Measurements from ENCODE around the gene FSCB. TPM values are rescaled to one million over a fixed set of nuclear protein-coding genes. Genes with fewer than 3 reads are reported as not detected.

FSCB gene
- total and polyA plus RNA-seq, 2 of the 4 experiments (the other 2 are of a cell fraction) = under 0.01 TPM; not detected in 1

- in situ Hi-C loops (cut with MboI; ENCODE audit: low sequenced_read_pairs) = no loop called here
- H2AK9ac ChIP-seq (replicated peaks; ENCODE audit: low read depth, low read length, poor library complexity) = no peak overlapping the region
Observed at GRCh38 chr14:44528180-44528579, 21.1 kb upstream of the FSCB start.

More at GRCh38 chr14:44528180-44528579, 21.1 kb upstream of the FSCB start:
- Histone ChIP-seq H3K79me1 (ENCODE audit: low read depth in 1 of 2, low read length in 2 of 2) (no peaks in the 10 kb centered on the region), H3K27ac (ENCODE audit: insufficient read depth, low read length) (no peak overlapping the region), H3K9ac (ENCODE audit: low read depth, low read length) (no peak overlapping the region), H2BK120ac (ENCODE audit: low read depth, low read length) (no peak overlapping the region), H3K56ac (ENCODE audit: extremely low read depth, insufficient read depth, low read length) (no peak overlapping the region), H2AFZ (replicated peaks; ENCODE audit: low read length, poor library complexity) (no peak overlapping the region), H3K4ac (ENCODE audit: low read depth, low read length) (no peak overlapping the region), H3K4me1 (ENCODE audit: control insufficient read depth, insufficient read depth, low read length) (no peaks in the 10 kb centered on the region), H4K91ac (ENCODE audit: insufficient read depth, low read depth, low read length) (no peak overlapping the region), H3K14ac (replicated peaks; ENCODE audit: low read depth, low read length) (no peak overlapping the region), H3K36me3 (ENCODE audit: control insufficient read depth, insufficient read depth, low read length) (no peaks in the 10 kb centered on the region), H3K4me2 (ENCODE audit: low read depth, low read length) (no peak overlapping the region), H3K18ac (ENCODE audit: low read depth, low read length) (no peak overlapping the region), H4K8ac (ENCODE audit: low read depth in 2 of 2, low read length in 2 of 2) (no peak overlapping the region), H4K5ac (ENCODE audit: low read depth, low read length) (no peak overlapping the region), H2BK20ac (ENCODE audit: low read depth, low read length) (no peak overlapping the region), H3K9me3 (ENCODE audit: control insufficient read depth, insufficient read depth, low read length) (0 out of 2 replicates have a peak, but pooled peaks cover 2% of the 10 kb centered on the region), H2BK5ac (ENCODE audit: low read depth, low read length, poor library complexity, severe bottlenecking) (no peak overlapping the region), H3K4me3 (ENCODE audit: insufficient read depth, low read depth, low read length) (no peak overlapping the region), H3K23ac (ENCODE audit: low read depth, low read length) (no peak overlapping the region), H2BK15ac (ENCODE audit: low read depth, low read length) (no peak overlapping the region), H3K9me1 (ENCODE audit: insufficient read depth, low read length) (no peaks in the 10 kb centered on the region), H3K27me3 (ENCODE audit: control insufficient read depth, insufficient read depth, low read length) (no peaks in the 10 kb centered on the region), H2AK5ac (ENCODE audit: low read depth, low read length) (no peak overlapping the region), H4K20me1 (ENCODE audit: insufficient read depth, low read length) (no peaks in the 10 kb centered on the region)
- DNase-seq (no peak), ATAC-seq (ENCODE audit: low read depth) (no peak)
- intact Hi-C loops (cut with micrococcal nuclease) (no loop called here), dilution Hi-C loops (cut with HindIII; ENCODE audit: low sequenced_read_pairs, unreplicated experiment) (no loop called here)
- ChIA-PET CTCF (no interaction called here), POLR2A (ENCODE audit: unreplicated experiment) (no interaction called here)
- BruUV-seq (replicated peaks) = no TSS peak
- no peak for TF ChIP-seq NFE2L2 (IDR thresholded peaks at IDR 0.05; ENCODE audit: low read depth, low read length)
- peak; percentile 77 for TF ChIP-seq MAFK (IDR thresholded peaks at IDR 0.05; ENCODE audit: low read depth, low read length)

Measured in IMR-90 (cell line).